GM12878 (cell line): ENCODE measurements around the gene BOLA2B. TPM values are rescaled to one million over a fixed set of nuclear protein-coding genes. Genes with fewer than 3 reads are reported as not detected.
"Not testable (repeated sequence)": the region's sequence is repeated elsewhere in the genome, so short reads cannot be mapped to it uniquely, and the experiment has no call there.

ENCODE experiments used
- ATAC-seq: fragments of 200-7000 bp; cut with Tn5 transposase; 3 replicates; pipeline ENCODE4 v1.9.1; 2020; ENCODE audit warnings: mild to moderate bottlenecking, moderate library complexity
- BruUV-seq: library from RNA; stranded (reverse); fragments of 400-500 nt; replicated peaks from 2 replicates; lab custom pipeline; 2021; lab: Mats Ljungman, UMichigan
- CTCF ChIA-PET: fragments of 300-600 bp; sonication (Branson Sonifier 250); formaldehyde crosslinking; extraction: SDS; loops from one replicate; lab custom pipeline; 2021; ENCODE audit warnings: inconsistent platforms; lab: Yijun Ruan, JAX
- POLR2A ChIA-PET: fragments of 350-600 bp; formaldehyde crosslinking; extraction: SDS; loops from one replicate; lab custom pipeline; 2021; ENCODE audit warnings: inconsistent platforms; lab: Charles Lee
- RAD21 ChIA-PET: fragments of 300-600 bp; sonication (Branson Sonifier 250); formaldehyde crosslinking; loops from one replicate; lab custom pipeline; 2023; ENCODE audit warnings: antibody characterized with exemption; ENCODE audit not compliant: unreplicated experiment; lab: Charles Lee
- SMC1A ChIA-PET: fragments of 300-600 bp; sonication (Branson Sonifier 250); formaldehyde crosslinking; loops from one replicate; lab custom pipeline; 2023; ENCODE audit not compliant: unreplicated experiment, uncharacterized antibody; lab: Charles Lee
- DNase-seq: peaks from one replicate; pipeline ENCODE4 v3.0.0-alpha.2; 2011; ENCODE audit warnings: low read depth, low spot score
- FAIRE-seq: peaks from 3 replicates; lab custom pipeline; 2011; peaks lifted over from hg19 to GRCh38; lab: Jason Lieb, UNC
- H2AFZ ChIP-seq: 2 replicates; pipeline ENCODE4 v1.6.0; 2011; ENCODE audit warnings: low read depth, low read length, control low read depth; ENCODE audit not compliant: control insufficient read depth
- H3K27ac ChIP-seq: 2 replicates; pipeline ENCODE4 v1.5.1; 2011; ENCODE audit warnings: control low read depth; ENCODE audit not compliant: control insufficient read depth, insufficient read depth
- H3K27me3 ChIP-seq, 2 experiments: replicated peaks in 1 of 2; 2 replicates each; pipeline versions ENCODE4 v1.6.0 to v1.6.1; 2011; ENCODE audit warnings: low read length in 1 of 2; ENCODE audit not compliant: control insufficient read depth in 2 of 2, insufficient read depth in 2 of 2
- H3K36me3 ChIP-seq, 2 experiments: 2 replicates each; pipeline ENCODE4 v1.5.1; 2011; ENCODE audit warnings: low read length in 1 of 2; ENCODE audit not compliant: control insufficient read depth in 2 of 2, insufficient read depth in 2 of 2
- H3K4me1 ChIP-seq: 2 replicates; pipeline ENCODE4 v1.6.1; 2011; ENCODE audit warnings: mild to moderate bottlenecking, low read length, moderate library complexity, mixed read lengths; ENCODE audit not compliant: control insufficient read depth, insufficient read depth
- H3K4me2 ChIP-seq: 2 replicates; pipeline ENCODE4 v1.6.0; 2011; ENCODE audit warnings: control low read depth; ENCODE audit not compliant: control insufficient read depth, insufficient read depth
- H3K4me3 ChIP-seq: fragments of 200-600 bp; sonication (generic); 2 replicates; pipeline ENCODE4 v1.5.1; 2016
- H3K79me2 ChIP-seq: 2 replicates; pipeline ENCODE4 v1.6.0; 2011; ENCODE audit warnings: low read length; ENCODE audit not compliant: control insufficient read depth, insufficient read depth
- H3K9ac ChIP-seq: 2 replicates; pipeline ENCODE4 v1.8.0; 2011; ENCODE audit warnings: low read length, control low read depth, mixed read lengths; ENCODE audit not compliant: control insufficient read depth, insufficient read depth
- H3K9me3 ChIP-seq: replicated peaks from 3 replicates; pipeline ENCODE4 v1.5.1; 2011; ENCODE audit warnings: mild to moderate bottlenecking, low read length; ENCODE audit not compliant: control insufficient read depth, insufficient read depth
- H4K20me1 ChIP-seq: 2 replicates; pipeline ENCODE4 v1.6.0; 2011; ENCODE audit not compliant: control insufficient read depth, insufficient read depth
- ETV6 ChIP-seq, 2 experiments: fragments of 450-650 bp in 1 of 2; IDR thresholded peaks in 1 of 2; conservative IDR thresholded peaks in 1 of 2; 2 replicates each; pipeline ENCODE4 v1.6.1; 2014; ENCODE audit warnings: antibody characterized with exemption in 1 of 2, borderline replicate concordance in 1 of 2, low read depth in 1 of 2, mild to moderate bottlenecking in 1 of 2, moderate library complexity in 1 of 2
- NRF1 ChIP-seq: conservative IDR thresholded peaks from 2 replicates; pipeline ENCODE4 v1.6.1; 2011; ENCODE audit warnings: mild to moderate bottlenecking, low read depth, low read length, improper control_type of control experiment
- REST ChIP-seq: IDR thresholded peaks from 2 replicates; pipeline ENCODE4 v1.6.1; 2012; ENCODE audit warnings: mild to moderate bottlenecking, low read depth, low read length
- SIN3A ChIP-seq: IDR thresholded peaks from 2 replicates; pipeline ENCODE4 v1.6.1; 2012; ENCODE audit warnings: low read depth, low read length, improper control_type of control experiment
- SKIL ChIP-seq: fragments of 450-650 bp; IDR thresholded peaks from 2 replicates; pipeline ENCODE4 v1.6.1; 2017; ENCODE audit warnings: mild to moderate bottlenecking, low read depth, inconsistent platforms; ENCODE audit not compliant: poor library complexity, severe bottlenecking
- STAT3 ChIP-seq: IDR thresholded peaks from 2 replicates; pipeline ENCODE4 v1.6.1; 2011; ENCODE audit warnings: low read depth, low read length, improper control_type of control experiment
- ZNF207 ChIP-seq: fragments of 450-650 bp; IDR thresholded peaks from 2 replicates; pipeline ENCODE4 v1.6.1; 2014; ENCODE audit warnings: antibody characterized with exemption, mild to moderate bottlenecking, borderline replicate concordance
- WGBS: methylation state at CpG from one replicate; pipeline ENCODE4 v1.1.6; 2016; ENCODE audit warnings: low lambda C conversion rate; ENCODE audit not compliant: insufficient replicate concordance, insufficient coverage; ENCODE audit errors: missing lambda C conversion rate; 5-methylcytosine and 5-hydroxymethylcytosine counted together
- in situ Hi-C: fragments of 300-500 bp; cut with MboI; formaldehyde crosslinking; loops from 9 replicates; pipeline ENCODE4 v1.14.3; 2018; ENCODE audit warnings: mixed read lengths
- intact Hi-C: fragments of 100-400 bp; cut with micrococcal nuclease; formaldehyde crosslinking; loops from one replicate; pipeline ENCODE4 v1.14.2; 2022; ENCODE audit not compliant: unreplicated experiment
- polyA plus RNA-seq, 11 experiments: library from polyadenylated mRNA; depleted of rRNA in 4 of 11; unstranded in 6 of 11; stranded (reverse) in 5 of 11; fragments of >200 nt; fragmentation: Nextera tagmentation in 4 of 11; fragmentation: Illumina TruSeq in 1 of 11; extraction: Ambion mirVana in 4 of 11; extraction: Trizol in 1 of 11; gene quantifications; 1 replicate in 1 of 11; 2 replicates in 10 of 11; pipeline versions ENCODE4 v1.2.1 to v1.2.3, GENCODE V29; 2011 to 2016; ENCODE audit warnings: inconsistent platforms in 2 of 11, missing spikeins in 2 of 11, low read depth in 1 of 11
- total RNA-seq, 4 experiments: library from RNA; depleted of rRNA in 3 of 4; stranded (reverse); fragments of >200 nt in 3 of 4; fragmentation: Illumina TruSeq in 1 of 4; extraction: Trizol in 1 of 4; gene quantifications; 2 replicates each; pipeline versions ENCODE4 v1.2.1 to v1.2.3, GENCODE V29; 2013 to 2021

Gene BOLA2B
- total and polyA plus RNA-seq, 10 of the 15 experiments (the other 5 are each of a cell fraction or from before 2014, with no cell fraction given), result 39.9 to 292 (median 130) TPM

- TF ChIP-seq NRF1, result no peak
- TF ChIP-seq SKIL, result no peak
- TF ChIP-seq ZNF207, result no peak
- TF ChIP-seq REST, result no peak
- TF ChIP-seq SIN3A, result no peak
- TF ChIP-seq STAT3, result no peak
- TF ChIP-seq ETV6 (conservative IDR thresholded peaks at IDR 0.05 in 1 of 2, IDR thresholded peaks at IDR 0.05 in 1 of 2; ENCODE audit: borderline replicate concordance in 1 of 2, low read depth in 1 of 2), result no peak
Measured at GRCh38 chr16:30179195-30179594, 14.3 kb downstream of the BOLA2B start (continued).

- H3K36me3 ChIP-seq, BruUV-seq, H2AFZ ChIP-seq, H3K4me1 ChIP-seq, DNase-seq, intact Hi-C loops, ATAC-seq, H3K27me3 ChIP-seq, in situ Hi-C loops, H3K9ac ChIP-seq, H3K79me2 ChIP-seq, H3K4me3 ChIP-seq, H3K9me3 ChIP-seq, H4K20me1 ChIP-seq, H3K4me2 ChIP-seq, SMC1A ChIA-PET, H3K27ac ChIP-seq, FAIRE-seq: not testable (repeated sequence)
- CTCF ChIA-PET, result interaction anchor here (0.9 kb wide), 1 partner anchor 34 kb away, joined by 4 read pairs; no protein-coding TSS in a partner anchor
- POLR2A ChIA-PET, result interaction anchor here (0.6 to 0.7 kb wide), 2 partner anchors 61 to 427 kb away, joined by 4 to 10 read pairs; no protein-coding TSS in a partner anchor
- RAD21 ChIA-PET, result interaction anchor here (0.7 kb wide), 1 partner anchor 439 kb away, joined by 3 read pairs; no protein-coding TSS in a partner anchor
- WGBS, result 69% methylated on average over 6 of the region's 6 CpGs
Measured at GRCh38 chr16:30176876-30177275, 16.6 kb downstream of the BOLA2B start.
